ENCODE data around the gene RPSA.
"Not testable (repeated sequence)": the region's sequence is repeated elsewhere in the genome, so short reads cannot be mapped to it uniquely, and the experiment has no call there.

RPSA gene

DNA sequence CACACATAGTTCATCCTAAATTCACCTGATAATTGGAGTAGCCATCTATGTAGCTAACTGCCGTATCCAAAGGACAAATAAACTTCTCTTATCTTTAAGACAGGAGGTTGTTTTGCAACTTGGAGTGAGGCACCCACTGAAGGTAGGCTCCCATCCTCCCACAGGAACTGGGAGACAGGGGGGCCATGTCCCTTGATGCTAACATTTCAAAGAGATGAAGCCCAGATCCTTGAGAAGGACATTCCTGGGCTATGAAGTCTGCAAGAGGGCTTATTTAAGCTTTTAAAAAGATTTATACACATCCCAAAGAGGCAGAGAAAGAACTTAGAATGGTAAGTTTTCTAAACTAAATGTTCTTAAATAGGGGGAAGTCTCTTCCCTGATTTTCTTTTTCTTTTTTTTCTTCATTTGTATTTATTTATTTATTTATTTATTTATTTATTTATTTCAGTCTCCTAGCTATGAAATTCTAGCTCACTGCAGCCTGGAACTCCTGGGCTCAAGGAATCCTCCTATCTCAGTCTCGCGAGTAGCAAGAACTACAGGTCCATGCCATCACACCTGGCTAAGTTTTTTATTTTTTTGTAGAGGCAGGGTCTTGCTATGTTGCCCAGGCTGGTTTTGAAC lies 48.2 kb downstream of the RPSA start:
- no peak for DNase-seq (ENCODE audit: low spot score)

DNA sequence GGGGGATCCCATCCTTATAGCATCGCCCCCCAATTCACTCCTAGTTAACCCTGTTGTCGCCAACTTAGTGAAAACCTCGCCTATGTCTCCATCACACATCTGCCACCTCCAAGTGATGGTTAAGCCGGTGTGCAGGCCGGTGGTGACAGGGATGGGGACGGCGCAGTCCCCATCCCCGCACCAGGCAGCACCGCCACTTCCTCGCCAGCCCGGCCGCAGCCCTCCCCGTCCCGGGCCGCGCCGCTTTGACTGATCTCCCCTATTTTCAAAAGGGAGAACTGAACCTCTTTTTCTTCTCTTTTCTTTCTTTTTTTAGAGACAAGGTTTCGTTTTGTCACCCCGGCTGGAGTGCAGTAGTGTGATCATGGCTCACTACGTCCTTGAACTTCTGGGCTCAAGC lies 49.6 kb downstream of the RPSA start:
- no peak for DNase-seq (ENCODE audit: low spot score)

DNA sequence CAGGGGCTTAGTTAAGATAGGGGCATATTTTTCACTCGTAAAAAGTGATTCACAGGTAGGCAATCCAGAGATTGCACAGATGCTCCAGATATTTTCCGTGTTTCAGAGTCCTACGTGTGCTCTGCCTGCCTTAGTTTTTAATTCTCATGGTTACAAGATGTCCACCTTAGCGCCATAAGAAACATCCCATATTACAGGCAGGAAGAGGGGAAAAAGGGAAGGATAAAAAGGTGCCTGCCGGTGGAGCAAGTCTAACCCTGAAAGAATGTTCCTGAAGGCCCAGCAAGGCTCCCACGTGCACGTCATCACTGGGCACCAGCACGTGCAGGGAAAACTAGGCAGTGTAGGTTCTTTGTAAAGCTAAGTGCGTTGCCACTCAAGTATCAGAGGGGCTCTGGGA lies 50.8 kb downstream of the RPSA start:
- DNase-seq (ENCODE audit: low spot score), result no peak

DNA sequence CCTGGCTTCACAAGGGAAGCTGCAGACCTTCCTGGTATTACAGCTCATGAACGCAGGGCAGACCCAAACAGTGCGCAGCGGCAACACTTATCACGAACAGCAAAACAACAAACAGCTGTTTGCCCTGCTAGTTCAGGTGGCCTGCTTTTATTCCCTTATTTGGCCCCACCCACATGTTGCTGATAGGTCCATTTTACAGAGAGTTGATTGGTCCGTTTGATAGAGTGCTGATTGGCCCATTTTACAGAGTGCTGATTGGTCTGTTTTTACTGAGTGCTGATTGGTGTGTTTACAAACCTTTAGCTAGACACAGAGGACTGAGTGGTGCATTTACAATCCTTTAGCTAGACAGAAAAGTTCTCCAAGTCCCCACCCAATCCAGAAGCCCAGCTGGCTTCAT lies 52.1 kb downstream of the RPSA start:
- not testable (repeated sequence) for DNase-seq (ENCODE audit: low spot score)

DNA sequence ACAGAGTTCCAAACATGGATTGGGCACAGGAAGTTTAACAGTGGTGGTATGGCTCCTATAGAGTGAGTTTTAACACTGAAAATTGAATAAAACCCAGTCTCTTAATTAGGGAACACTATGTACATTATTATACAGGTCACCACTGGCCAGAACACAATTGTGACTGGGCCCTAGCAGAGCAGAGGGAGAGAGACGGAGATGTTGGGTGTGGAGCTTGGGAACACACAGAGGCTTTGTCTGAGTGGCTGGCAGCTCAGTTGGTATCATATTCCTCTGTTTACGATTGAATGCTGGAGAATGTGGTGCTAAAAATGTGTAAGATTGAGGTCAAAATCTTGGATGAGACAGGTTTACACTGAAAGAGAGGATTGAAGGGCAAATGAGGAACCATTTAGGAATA lies 54.2 kb downstream of the RPSA start:
- DNase-seq (ENCODE audit: low spot score), result no peak

Measured in hematopoietic multipotent progenitor cell treated with erythropoietin and hydrocortisone succinate and interleukin-3 and kit ligand, for 15 days (in vitro differentiated cells).